Measurements from ENCODE around the gene NOP53.
"Not testable (repeated sequence)": the region's sequence is repeated elsewhere in the genome, so short reads cannot be mapped to it uniquely, and the experiment has no call there.

Gene NOP53

DNA sequence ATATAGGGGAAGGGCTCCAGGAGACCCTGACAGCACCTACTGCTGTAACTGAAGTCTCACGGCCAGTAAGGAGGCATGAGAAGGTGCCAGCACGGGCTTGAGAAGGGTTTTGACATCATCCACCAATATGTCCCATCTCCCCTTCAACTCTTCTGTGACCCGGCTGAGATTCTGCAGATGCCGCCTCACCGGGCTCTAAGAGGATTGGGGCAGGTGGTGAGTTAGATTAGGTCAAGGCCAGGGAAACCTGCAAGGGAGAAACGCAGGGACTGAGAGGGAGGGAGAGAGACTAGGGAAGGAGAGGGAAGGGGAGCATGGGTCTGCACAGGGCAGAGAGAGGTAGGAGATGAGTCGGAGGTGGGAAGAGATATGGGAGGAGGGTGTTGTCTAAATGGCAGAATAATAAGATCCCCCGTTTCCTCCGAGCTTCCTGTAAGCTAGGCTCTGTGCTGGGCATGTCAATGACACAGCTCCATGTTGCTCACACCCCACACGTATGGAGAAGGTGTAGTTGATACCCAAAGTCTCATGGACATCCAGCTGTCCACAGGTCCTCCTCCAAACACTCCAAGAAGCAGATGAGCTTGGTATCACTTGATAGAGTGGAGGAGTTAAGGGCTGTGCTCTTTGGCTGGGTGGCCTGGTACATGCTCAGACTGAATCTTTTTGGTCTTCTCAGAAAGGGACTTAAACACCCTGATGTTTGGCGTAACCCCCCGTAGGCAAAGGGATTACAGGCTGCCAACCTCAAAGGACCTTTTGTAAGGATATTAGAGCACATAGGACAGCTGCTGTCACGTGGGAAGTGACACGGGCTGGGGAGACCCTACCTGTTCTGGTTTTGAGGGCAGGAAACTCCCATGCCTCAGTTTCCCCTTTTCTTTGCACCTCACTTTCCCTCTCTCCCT lies 52.9 kb downstream of the NOP53 start:
- Mint-ChIP-seq H3K27ac (no peak overlapping the region), H3K27me3 (peaks cover 4% of the 10 kb centered on the region), H3K4me3 (no peak overlapping the region), H3K9me3 (ENCODE audit: low read depth) (no peaks in the 10 kb centered on the region), H3K36me3 (no peaks in the 10 kb centered on the region), H3K4me1 (ENCODE audit: low read depth) (no peaks in the 10 kb centered on the region)

GRCh38 chr19:47798904-47799266 lies 53.5 kb downstream of the NOP53 start:
- no peak overlapping the region for H3K4me3 Mint-ChIP-seq
- H3K4me1 Mint-ChIP-seq (ENCODE audit: low read depth), result no peaks in the 10 kb centered on the region
- H3K27me3 Mint-ChIP-seq, result peaks cover 4% of the 10 kb centered on the region
- no peak overlapping the region for H3K27ac Mint-ChIP-seq
- H3K36me3 Mint-ChIP-seq, result no peaks in the 10 kb centered on the region
- H3K9me3 Mint-ChIP-seq (ENCODE audit: low read depth), result no peaks in the 10 kb centered on the region

DNA sequence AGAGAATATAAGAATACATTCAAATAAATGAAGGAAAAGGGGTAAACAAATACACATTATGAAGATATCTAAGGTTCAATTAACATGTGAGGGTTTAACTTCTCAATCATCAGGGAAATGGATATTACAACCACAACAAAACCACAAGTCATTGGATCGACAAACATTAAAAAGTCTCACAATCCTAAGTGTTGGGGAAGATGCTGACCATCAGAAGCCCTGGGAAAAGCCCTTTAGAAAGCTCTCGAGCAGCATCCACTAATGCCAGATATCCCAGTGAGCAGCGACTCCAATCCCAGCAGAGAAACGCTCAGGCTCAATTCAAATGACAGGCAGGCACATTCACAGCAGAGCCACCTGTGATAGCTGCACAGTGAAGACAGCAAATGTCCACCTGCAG lies 55.9 kb downstream of the NOP53 start:
- no peak overlapping the region for H3K4me3 Mint-ChIP-seq
- peaks cover 4% of the 10 kb centered on the region for H3K27me3 Mint-ChIP-seq
- no peaks in the 10 kb centered on the region for H3K4me1 Mint-ChIP-seq (ENCODE audit: low read depth)
- H3K27ac Mint-ChIP-seq, result no peak overlapping the region
- no peaks in the 10 kb centered on the region for H3K36me3 Mint-ChIP-seq
- no peaks in the 10 kb centered on the region for H3K9me3 Mint-ChIP-seq (ENCODE audit: low read depth)

DNA sequence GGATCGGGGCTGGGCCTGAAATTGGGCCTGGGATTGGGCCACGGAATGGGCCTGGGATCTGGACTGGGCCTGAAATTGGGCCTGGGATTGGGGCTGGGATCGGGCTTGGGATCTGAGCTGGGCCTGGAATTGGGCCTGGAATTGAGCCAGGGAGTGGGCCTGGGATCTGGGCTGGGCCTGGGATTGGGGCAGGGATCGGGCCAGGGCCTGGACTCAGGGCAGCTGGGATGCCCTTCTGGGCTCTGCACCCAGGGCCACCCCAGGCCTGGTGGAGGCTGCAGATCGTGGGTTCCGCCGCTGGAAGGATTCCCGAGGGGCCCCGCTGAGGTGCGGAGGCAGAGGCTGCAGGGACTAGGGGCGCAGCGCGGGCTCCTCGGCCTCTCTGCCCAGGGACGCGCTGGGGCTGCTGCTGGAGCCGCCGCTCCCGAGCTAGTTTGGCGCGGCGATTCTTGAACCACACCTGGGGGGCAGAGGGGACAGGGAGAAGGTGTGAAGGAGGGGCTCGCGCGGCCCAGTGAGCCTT lies 57.2 kb downstream of the NOP53 start:
- no peak overlapping the region for H3K4me3 Mint-ChIP-seq
- H3K36me3 Mint-ChIP-seq, result no peaks in the 10 kb centered on the region
- peaks cover 4% of the 10 kb centered on the region for H3K27me3 Mint-ChIP-seq
- H3K27ac Mint-ChIP-seq, result no peak overlapping the region
- H3K4me1 Mint-ChIP-seq (ENCODE audit: low read depth), result no peaks in the 10 kb centered on the region
- H3K9me3 Mint-ChIP-seq (ENCODE audit: low read depth), result no peaks in the 10 kb centered on the region

- H3K9me3 Mint-ChIP-seq (ENCODE audit: low read depth); H3K27me3 Mint-ChIP-seq; H3K36me3 Mint-ChIP-seq; H3K27ac Mint-ChIP-seq; H3K4me3 Mint-ChIP-seq; H3K4me1 Mint-ChIP-seq (ENCODE audit: low read depth): not testable (repeated sequence)
Observed at GRCh38 chr19:47803148-47803547, 57.8 kb downstream of the NOP53 start.

GRCh38 chr19:47803671-47804070 lies 58.3 kb downstream of the NOP53 start:
- H3K27me3 Mint-ChIP-seq; H3K4me3 Mint-ChIP-seq; H3K36me3 Mint-ChIP-seq; H3K4me1 Mint-ChIP-seq (ENCODE audit: low read depth); H3K27ac Mint-ChIP-seq; H3K9me3 Mint-ChIP-seq (ENCODE audit: low read depth): not testable (repeated sequence)

DNA sequence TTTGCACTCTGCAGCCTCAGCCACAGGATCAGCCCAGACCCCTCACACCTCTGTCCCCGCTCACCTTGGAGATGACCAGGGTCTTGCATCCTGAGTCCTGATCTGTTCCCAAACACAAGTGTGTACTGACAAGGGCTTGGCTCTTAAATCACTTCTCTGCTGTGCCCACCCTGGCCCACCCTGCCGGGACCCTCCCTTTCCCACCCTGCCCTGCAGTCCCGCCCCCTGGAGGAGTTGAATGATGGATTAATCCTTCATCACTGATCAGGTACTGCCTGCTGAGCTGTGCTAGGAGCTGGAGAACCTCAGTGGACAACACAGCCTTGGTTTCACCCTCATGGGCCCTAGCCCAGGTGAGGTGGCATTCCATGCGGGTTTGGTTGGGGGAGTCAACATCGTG lies 59.1 kb downstream of the NOP53 start, which contains the start of gene TPRX1:
TPRX1 (minus strand) TSS at position 101 of the 400 bp plus-strand sequence; CDS start at position 89, 12 bp downstream.
- H3K4me3 Mint-ChIP-seq, result not testable (repeated sequence)

GRCh38 chr19:47805313-47805712 lies 60.0 kb downstream of the NOP53 start:
- H3K4me1 Mint-ChIP-seq (ENCODE audit: low read depth), result no peaks in the 10 kb centered on the region
- H3K4me3 Mint-ChIP-seq, result no peak overlapping the region
- H3K36me3 Mint-ChIP-seq, result no peaks in the 10 kb centered on the region
- H3K27me3 Mint-ChIP-seq, result no peaks in the 10 kb centered on the region
- H3K27ac Mint-ChIP-seq, result no peak overlapping the region
- H3K9me3 Mint-ChIP-seq (ENCODE audit: low read depth), result no peaks in the 10 kb centered on the region

More for the DNA sequence above, 59.1 kb downstream of the NOP53 start, which contains the start of gene TPRX1:
- H3K27ac Mint-ChIP-seq; H3K4me1 Mint-ChIP-seq (ENCODE audit: low read depth); H3K9me3 Mint-ChIP-seq (ENCODE audit: low read depth); H3K27me3 Mint-ChIP-seq; H3K36me3 Mint-ChIP-seq: not testable (repeated sequence)

GRCh38 chr19:47806435-47806834 lies 61.1 kb downstream of the NOP53 start:
- Mint-ChIP-seq H3K36me3 (no peaks in the 10 kb centered on the region), H3K27ac (no peak overlapping the region), H3K4me1 (ENCODE audit: low read depth) (no peaks in the 10 kb centered on the region), H3K4me3 (no peak overlapping the region), H3K9me3 (ENCODE audit: low read depth) (no peaks in the 10 kb centered on the region), H3K27me3 (no peaks in the 10 kb centered on the region)
